WERI-Rb-1 (cell line): ENCODE measurements around the gene CLASP2.
"Not testable (repeated sequence)": the region's sequence is repeated elsewhere in the genome, so short reads cannot be mapped to it uniquely, and the experiment has no call there.

Source experiments
- DNase-seq: peaks from one replicate; pipeline ENCODE4 v3.0.0-alpha.2; 2020
- H3K27ac ChIP-seq: fragments of 250-450 bp; sonication (Bioruptor Pico); 2 replicates; pipeline ENCODE4 v1.5.1; 2020; ENCODE audit warnings: mild to moderate bottlenecking, moderate library complexity
- H3K27me3 ChIP-seq: fragments of 250-450 bp; sonication (Bioruptor Pico); 2 replicates; pipeline ENCODE4 v1.5.1; 2021; ENCODE audit warnings: mild to moderate bottlenecking, low read depth, moderate library complexity; ENCODE audit not compliant: insufficient read depth, severe bottlenecking
- H3K36me3 ChIP-seq: fragments of 250-450 bp; sonication (Bioruptor Pico); 2 replicates; pipeline ENCODE4 v1.5.1; 2020; ENCODE audit warnings: mild to moderate bottlenecking, moderate library complexity
- H3K4me3 ChIP-seq: 2 replicates; pipeline ENCODE4 v1.5.1; 2011; ENCODE audit warnings: low read depth, mild to moderate bottlenecking, control low read depth, low read length
- H3K9me3 ChIP-seq: fragments of 250-450 bp; sonication (Bioruptor Pico); 2 replicates; pipeline ENCODE4 v1.5.1; 2021; ENCODE audit warnings: mild to moderate bottlenecking, moderate library complexity; ENCODE audit not compliant: severe bottlenecking
- CTCF ChIP-seq: IDR thresholded peaks from 2 replicates; pipeline ENCODE4 v1.5.1; 2011; ENCODE audit warnings: low read depth, mild to moderate bottlenecking, control low read depth, inconsistent platforms, low read length

CLASP2 gene

GRCh38 chr3:33717866-33718594, at the start of gene CLASP2:
CLASP2 (minus strand) TSS chr3:33718254; CDS start chr3:33718002, 252 bp downstream.
- Histone ChIP-seq H3K27me3 (no peaks in the 10 kb centered on the region), H3K9me3 (no peaks in the 10 kb centered on the region), H3K4me3 (peak within 1 kb of the TSS; percentile 91), H3K36me3 (no peaks in the 10 kb centered on the region), H3K27ac (peak within 1 kb of the TSS; percentile 87)
- TF ChIP-seq CTCF = no peak
- peak; percentile 90 for DNase-seq

GRCh38 chr3:33758864-33759263, 40.8 kb upstream of the CLASP2 start:
- no peak overlapping the region for H3K4me3 ChIP-seq
- DNase-seq = no peak
- peaks cover 9% of the 10 kb centered on the region for H3K9me3 ChIP-seq
- H3K27me3 ChIP-seq = no peaks in the 10 kb centered on the region
- H3K36me3 ChIP-seq = no peaks in the 10 kb centered on the region
- H3K27ac ChIP-seq = no peak overlapping the region
- no peak for TF ChIP-seq CTCF

- no peak for TF ChIP-seq CTCF
- no peaks in the 10 kb centered on the region for H3K36me3 ChIP-seq
- DNase-seq = no peak
- H3K9me3 ChIP-seq = peaks cover 9% of the 10 kb centered on the region
- no peak overlapping the region for H3K27ac ChIP-seq
- no peaks in the 10 kb centered on the region for H3K27me3 ChIP-seq
- no peak overlapping the region for H3K4me3 ChIP-seq
Observed at GRCh38 chr3:33758281-33758680, 40.2 kb upstream of the CLASP2 start.

- not testable (repeated sequence) for H3K27ac ChIP-seq, H3K4me3 ChIP-seq, H3K9me3 ChIP-seq, H3K36me3 ChIP-seq, DNase-seq, H3K27me3 ChIP-seq
Observed at GRCh38 chr3:33754391-33754790, 36.3 kb upstream of the CLASP2 start.

- DNase-seq = no peak
- no peak for TF ChIP-seq CTCF
- Histone ChIP-seq H3K27ac (no peak overlapping the region), H3K4me3 (no peak overlapping the region), H3K36me3 (no peaks in the 10 kb centered on the region), H3K27me3 (no peaks in the 10 kb centered on the region), H3K9me3 (peaks cover 6% of the 10 kb centered on the region)
Observed at GRCh38 chr3:33751336-33751735, 33.3 kb upstream of the CLASP2 start.

- Histone ChIP-seq H3K27me3 (no peaks in the 10 kb centered on the region), H3K4me3 (no peak overlapping the region), H3K27ac (no peak overlapping the region), H3K9me3 (peaks cover 5% of the 10 kb centered on the region), H3K36me3 (no peaks in the 10 kb centered on the region)
- TF ChIP-seq CTCF = no peak
- no peak for DNase-seq
Observed at GRCh38 chr3:33750211-33750548, 32.1 kb upstream of the CLASP2 start.
